Measurements from ENCODE around the gene NOVA2. TPM values are rescaled to one million over a fixed set of nuclear protein-coding genes. Genes with fewer than 3 reads are reported as not detected.
A peak's percentile ranks its signal among the peaks of the same experiment; 100 is the strongest.

Gene NOVA2
- total and polyA plus RNA-seq, 9 of the 15 experiments (the other 6 are each of a cell fraction or from before 2014, with no cell fraction given): not detected

- no TSS peak for BruUV-seq (replicated peaks)
- no peaks in the 10 kb centered on the region for H3K9me3 ChIP-seq (replicated peaks; ENCODE audit: control insufficient read depth, insufficient read depth, low read depth, low read length)
- no peak overlapping the region for H3K27ac ChIP-seq (ENCODE audit: extremely low read depth, low read depth, low read length)
- FAIRE-seq: no peak
- H3K27me3 ChIP-seq (ENCODE audit: control insufficient read depth in 2 of 2, insufficient read depth in 2 of 2, low read length in 2 of 2): no peaks in the 10 kb centered on the region
- in situ Hi-C loops (cut with MboI) (no loop called here), intact Hi-C loops (cut with micrococcal nuclease) (no loop called here)
- H3K4me2 ChIP-seq (ENCODE audit: insufficient read depth, low read length): no peak overlapping the region
- peaks cover 21 to 22% of the 10 kb centered on the region in 2 experiments; a peak in 4 of 5 replicates for H3K4me1 ChIP-seq (replicated peaks in 1 of 2; ENCODE audit: control insufficient read depth in 2 of 2, insufficient read depth in 2 of 2, low read length in 2 of 2)
- H4K20me1 ChIP-seq (replicated peaks; ENCODE audit: control insufficient read depth, insufficient read depth, low read length): peaks cover 17% of the 10 kb centered on the region
- ChIA-PET CTCF (ENCODE audit: low intra/inter-chr PET ratio) (no interaction called here), POLR2A (interaction anchor here (0.5 kb wide), 1 partner anchor 503 kb away, joined by 3 read pairs; no protein-coding TSS in a partner anchor)
- no peak overlapping the region for H3K4me3 ChIP-seq
- no peak for ATAC-seq
- H3K36me3 ChIP-seq (ENCODE audit: control insufficient read depth, insufficient read depth, low read length): peaks cover 7% of the 10 kb centered on the region; the same call in 2 of the 3 replicates
- H2AFZ ChIP-seq (ENCODE audit: low read depth, low read length): no peak overlapping the region
- H3K79me2 ChIP-seq (ENCODE audit: control insufficient read depth, insufficient read depth, low read length): peaks cover 10% of the 10 kb centered on the region; the same call in 2 of the 3 replicates
- WGBS (ENCODE audit: insufficient coverage, low coverage, missing lambda C conversion rate): 74% methylated on average over 8 of the region's 8 CpGs
- H3K9me1 ChIP-seq (ENCODE audit: control insufficient read depth, insufficient read depth, low read length): no peaks in the 10 kb centered on the region
- 0 out of 4 replicates have a peak overlapping the region, but pooled peaks of 1 of the 2 experiments have one; percentile 42 for H3K9ac ChIP-seq (ENCODE audit: insufficient read depth in 1 of 2, low read depth in 2 of 2, low read length in 2 of 2)
- DNase-seq (ENCODE audit: extremely low read depth in 1 of 4, low spot score in 3 of 4): no peak
- no peak for TF ChIP-seq CBFA2T3 (IDR thresholded peaks at IDR 0.05)
- no peak for TF ChIP-seq ZNF41 (CRISPR knock-in tag; conservative IDR thresholded peaks at IDR 0.05)
- no peak for TF ChIP-seq ZNF395 (CRISPR knock-in tag; IDR thresholded peaks at IDR 0.05)
- TF ChIP-seq ATF2 (CRISPR knock-in tag; IDR thresholded peaks at IDR 0.05): no peak
- TF ChIP-seq CLOCK (CRISPR knock-in tag; IDR thresholded peaks at IDR 0.05; ENCODE audit: borderline replicate concordance): no peak
- no peak for TF ChIP-seq BDP1 (IDR thresholded peaks at IDR 0.05; ENCODE audit: insufficient read depth, insufficient read length)
- no peak for TF ChIP-seq XRCC5 (IDR thresholded peaks at IDR 0.05; ENCODE audit: low read depth, low read length)
- TF ChIP-seq CSDE1 (IDR thresholded peaks at IDR 0.05): no peak
- no peak for TF ChIP-seq TEAD2 (tag; IDR thresholded peaks at IDR 0.05)
- TF ChIP-seq RBM22 (IDR thresholded peaks at IDR 0.05; ENCODE audit: low read depth, low read length, poor library complexity, severe bottlenecking): no peak
- no peak for TF ChIP-seq THRB (CRISPR knock-in tag; conservative IDR thresholded peaks at IDR 0.05)
- TF ChIP-seq ZNF586 (CRISPR knock-in tag; conservative IDR thresholded peaks at IDR 0.05): no peak
- TF ChIP-seq ESRRB (CRISPR knock-in tag; IDR thresholded peaks at IDR 0.05; ENCODE audit: borderline replicate concordance): no peak
- TF ChIP-seq SUPT5H (IDR thresholded peaks at IDR 0.05): no peak
- no peak for TF ChIP-seq POU5F1 (IDR thresholded peaks at IDR 0.05; ENCODE audit: borderline replicate concordance, low read depth, low read length, partially characterized antibody)
- no peak for TF ChIP-seq GTF2A2 (tag; IDR thresholded peaks at IDR 0.05)
- TF ChIP-seq NR1H2 (CRISPR knock-in tag; IDR thresholded peaks at IDR 0.05): no peak
Measured at GRCh38 chr19:45996933-45997332, 23.3 kb upstream of the NOVA2 start.
